GM10248 (cell line): ENCODE results near the gene CARD11.
"Not testable (repeated sequence)": the region's sequence is repeated elsewhere in the genome, so short reads cannot be mapped to it uniquely, and the experiment has no call there.

Experiments
- CTCF ChIA-PET: fragments of 300-600 bp; sonication (Branson Sonifier 250); formaldehyde crosslinking; extraction: SDS; loops from one replicate; lab custom pipeline; 2021; ENCODE audit warnings: antibody characterized with exemption; lab: Yijun Ruan, JAX
- POLR2A ChIA-PET: fragments of 350-650 bp; sonication (Branson Sonifier 250); formaldehyde crosslinking; extraction: SDS; loops from one replicate; lab custom pipeline; 2020; ENCODE audit warnings: antibody characterized with exemption; lab: Yijun Ruan, JAX
- DNase-seq: peaks from one replicate; pipeline ENCODE4 v3.0.0; 2012; ENCODE audit errors: extremely low spot score
- CTCF ChIP-seq: IDR thresholded peaks from 2 replicates; pipeline ENCODE4 v1.5.1; 2012; ENCODE audit warnings: mild to moderate bottlenecking, low read depth; ENCODE audit errors: extremely low read depth, missing control alignments, control extremely low read depth

The CARD11 gene

DNA sequence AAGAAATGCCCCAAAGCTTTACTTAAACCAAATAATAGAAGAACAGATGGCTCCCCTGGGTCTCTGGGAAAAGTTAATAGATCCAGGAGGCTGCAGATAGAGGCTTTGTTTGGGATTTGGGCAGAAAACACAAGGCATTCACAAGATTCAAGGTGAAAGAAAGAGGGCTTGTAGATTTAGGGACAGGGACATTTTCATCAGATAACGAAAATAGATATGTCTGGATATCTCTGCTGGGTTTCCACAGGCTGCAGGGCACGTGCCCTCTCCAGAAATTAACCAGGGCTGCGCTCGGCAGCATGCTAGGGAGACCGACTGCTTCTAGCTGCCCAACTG is 14.9 kb downstream of the CARD11 start:
- ChIA-PET POLR2A (interaction anchor here (0.9 kb wide), 1 partner anchor 50 kb away, joined by 6 read pairs; no protein-coding TSS in a partner anchor), CTCF (interaction anchor here (1.0 to 1.4 kb wide), 2 partner anchors 13 to 51 kb away, joined by 3 to 4 read pairs; no protein-coding TSS in a partner anchor)
- no peak for DNase-seq
- TF ChIP-seq CTCF: no peak

DNA sequence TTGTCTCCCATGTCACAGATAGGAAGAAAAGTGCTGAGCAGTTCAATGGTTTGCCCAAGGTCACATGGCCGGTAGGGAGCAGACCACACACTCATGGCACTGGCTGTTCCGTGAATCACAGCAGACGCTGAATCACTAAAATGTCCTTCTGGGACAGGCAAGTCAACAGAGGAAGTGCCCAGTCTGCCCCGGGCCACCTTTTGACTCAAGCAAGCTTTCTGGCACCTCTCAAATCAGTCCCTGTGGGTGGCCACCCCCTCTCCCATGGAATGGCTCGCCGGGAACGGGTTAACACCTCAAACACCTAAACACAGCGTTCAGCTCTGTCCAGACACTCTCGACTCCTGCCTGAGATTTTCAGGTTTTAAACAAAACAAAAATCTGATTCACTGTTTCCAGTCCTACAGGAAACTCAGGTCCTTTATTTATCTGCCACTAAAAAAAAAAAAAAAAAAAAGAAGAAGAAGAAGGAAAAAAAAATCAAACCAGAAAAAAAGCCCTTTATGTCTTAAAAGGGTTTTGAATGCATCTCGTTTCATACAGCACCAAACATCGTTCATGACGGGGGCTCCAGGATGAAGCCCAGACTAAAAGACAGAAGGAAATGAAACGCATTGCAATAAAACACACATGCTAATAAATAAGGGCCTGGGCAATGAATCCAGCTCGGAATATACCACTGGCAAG is 15.5 kb downstream of the CARD11 start:
- ChIA-PET POLR2A (interaction anchor here (0.5 kb wide), 1 partner anchor 480 kb away, joined by 4 read pairs; no protein-coding TSS in a partner anchor), CTCF (interaction anchor here (1.0 to 1.4 kb wide), 2 partner anchors 14 to 50 kb away, joined by 3 to 4 read pairs; no protein-coding TSS in a partner anchor)
- DNase-seq: no peak
- TF ChIP-seq CTCF: no peak

DNA sequence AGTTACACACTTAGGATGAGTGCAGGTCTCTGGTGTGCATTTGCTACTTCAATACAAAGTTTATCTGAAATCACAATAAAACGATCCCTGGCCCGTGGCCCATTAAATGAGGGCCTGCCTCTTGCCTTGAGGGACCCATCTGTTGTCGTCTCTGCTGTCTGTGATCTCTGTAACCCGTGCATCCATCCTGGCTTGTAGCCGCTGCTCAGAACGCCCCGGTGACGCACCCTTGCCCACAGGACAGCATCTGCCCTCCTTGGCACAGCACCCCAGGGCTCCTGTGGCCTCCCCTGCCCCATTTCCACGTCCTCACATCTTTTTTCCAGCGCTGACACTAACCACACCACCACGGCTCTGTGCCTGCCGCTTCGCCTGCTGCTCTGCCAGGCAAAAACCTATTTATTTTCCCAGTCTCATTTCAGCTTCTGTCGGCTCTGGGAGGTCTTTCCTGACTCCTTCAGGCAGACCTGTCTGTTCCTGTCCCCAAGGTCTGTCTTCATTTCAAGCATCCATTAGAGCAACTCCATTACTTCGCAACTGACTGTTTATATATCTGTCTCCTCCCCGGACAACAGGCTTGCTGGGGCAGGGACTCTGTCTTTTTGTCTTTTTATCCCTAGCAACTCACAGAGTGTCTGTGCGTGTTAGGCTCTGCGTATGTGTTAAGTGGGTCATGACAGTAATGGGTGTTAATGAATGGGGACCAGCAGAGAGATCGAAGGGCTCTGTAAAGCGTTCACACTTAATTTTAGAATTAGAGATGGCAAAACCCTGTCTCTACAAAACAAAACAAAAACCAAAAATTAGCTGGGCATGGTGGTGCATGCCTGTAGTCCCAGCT is 16.4 kb downstream of the CARD11 start:
- no peak for DNase-seq
- TF ChIP-seq CTCF: no peak
- ChIA-PET POLR2A (interaction anchor here (0.5 kb wide), 1 partner anchor 479 kb away, joined by 4 read pairs; no protein-coding TSS in a partner anchor), CTCF (interaction anchor here (1.0 kb wide), 1 partner anchor 49 kb away, joined by 3 read pairs; no protein-coding TSS in a partner anchor)

- ChIA-PET POLR2A (no interaction called here), CTCF (no interaction called here)
- TF ChIP-seq CTCF: no peak
- DNase-seq: no peak
These were observed 18.1 kb downstream of the CARD11 start for GRCh38 chr7:3025616-3026015.

DNA sequence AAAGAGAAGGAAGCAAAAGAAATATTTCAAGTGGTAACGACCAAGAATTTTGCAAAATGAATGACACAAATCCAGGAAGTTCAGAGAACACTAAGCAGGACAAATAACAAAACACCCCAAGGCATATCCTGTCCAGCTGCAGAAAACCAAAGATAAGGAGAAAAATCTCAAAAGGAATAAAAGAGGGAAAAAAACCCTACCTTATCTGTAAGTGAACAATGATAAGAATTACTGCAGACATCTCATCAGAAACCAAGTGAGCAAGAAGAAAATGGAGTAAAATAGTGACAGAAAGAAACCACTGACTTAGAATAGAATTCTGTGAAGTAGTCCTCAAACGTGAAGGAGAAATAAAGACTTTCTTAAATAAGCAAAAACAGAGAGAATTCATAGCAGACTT is 21.8 kb downstream of the CARD11 start:
- ChIA-PET CTCF (no interaction called here), POLR2A (no interaction called here)
- DNase-seq: no peak
- TF ChIP-seq CTCF: no peak

DNA sequence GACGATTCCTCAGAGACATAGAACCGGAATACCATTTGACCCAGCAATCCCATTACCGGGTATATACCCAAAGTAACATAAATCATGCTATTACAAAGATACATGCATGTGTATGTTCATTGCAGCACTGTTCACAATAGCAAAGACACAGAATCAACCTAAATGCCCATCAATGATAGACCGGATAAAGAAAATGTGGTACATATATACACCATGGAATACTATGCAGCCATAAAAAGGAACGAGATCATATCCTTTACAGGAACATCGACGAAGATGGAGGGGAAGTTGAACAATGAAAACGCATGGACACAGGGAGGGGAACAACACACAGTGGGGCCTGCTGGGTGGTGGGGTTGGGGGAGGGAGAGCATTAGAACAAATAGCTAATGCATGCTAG is 22.4 kb downstream of the CARD11 start:
- POLR2A ChIA-PET, DNase-seq, CTCF ChIA-PET: not testable (repeated sequence)
